ENCODE results near the gene DCLRE1B.

- TF ChIP-seq CTCF (IDR thresholded peaks at IDR 0.05) (no peak), EZH2 (IDR thresholded peaks at IDR 0.05; ENCODE audit: borderline replicate concordance, insufficient read depth, low read depth, low read length, poor library complexity, severe bottlenecking) (no peak)
Measured at GRCh38 chr1:113899111-113899510, 6.0 kb upstream of the DCLRE1B start.

All from B cell (primary cell).